Mammary epithelial cell (primary cell): ENCODE results near the gene CNIH3.

ENCODE experiments used
- CTCF ChIP-seq, 2 donors: IDR thresholded peaks in 1 of 2; conservative IDR thresholded peaks in 1 of 2; 2 replicates each; pipeline ENCODE4 v1.5.1; 2011 to 2012; ENCODE audit warnings: inconsistent platforms in 2 of 2, low read length in 2 of 2, mild to moderate bottlenecking in 2 of 2, control low read depth in 1 of 2, low read depth in 1 of 2; ENCODE audit not compliant: insufficient read depth in 1 of 2; ENCODE audit errors: extremely low read depth in 1 of 2
- EZH2 ChIP-seq: IDR thresholded peaks from 2 replicates; pipeline ENCODE4 v1.6.1; 2012; ENCODE audit warnings: low read length, inconsistent platforms, borderline replicate concordance

GRCh38 chr1:224632381-224632871 is 16.3 kb downstream of the CNIH3 start:
- no peak for TF ChIP-seq CTCF (conservative IDR thresholded peaks at IDR 0.05 in 1 of 2, IDR thresholded peaks at IDR 0.05 in 1 of 2; ENCODE audit: extremely low read depth in 1 of 2, insufficient read depth in 1 of 2, low read depth in 1 of 2, low read length in 2 of 2)
- TF ChIP-seq EZH2, result no peak
